Measurements from ENCODE around the gene FOXN4.

The FOXN4 gene

DNA sequence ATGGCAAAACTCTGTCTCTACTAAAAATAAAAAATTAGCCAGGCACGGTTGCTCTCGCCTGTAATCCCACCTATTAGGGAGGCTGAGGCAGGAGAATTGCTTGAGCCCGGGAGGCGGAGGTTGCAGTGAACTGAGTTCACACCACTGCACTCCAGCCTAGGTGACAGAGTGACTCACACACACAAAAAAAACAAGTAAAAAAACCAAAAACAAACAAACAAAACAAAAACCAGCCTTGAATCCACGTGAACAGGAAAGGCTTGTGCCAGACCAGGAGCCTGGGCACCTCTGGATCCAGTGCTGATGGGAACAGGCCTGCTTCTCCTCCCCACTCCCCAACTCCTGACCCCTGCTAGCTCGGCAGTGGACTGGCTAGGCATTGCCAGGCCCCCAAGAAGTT, 3.5 kb downstream of the FOXN4 start:
- peaks cover 44 to 48% of the 10 kb centered on the region in 2 donors for H3K27me3 ChIP-seq (ENCODE audit: control insufficient read depth in 1 of 2, insufficient read depth in 2 of 2, low read length in 2 of 2)
- no peak overlapping the region for H3K27ac ChIP-seq (ENCODE audit: low read depth, low read length)
- H3K9me3 ChIP-seq (ENCODE audit: control insufficient read depth in 1 of 2, low read length in 2 of 2): no peaks in the 10 kb centered on the region
- no peaks in the 10 kb centered on the region for H3K36me3 ChIP-seq (ENCODE audit: control insufficient read depth in 1 of 2, insufficient read depth in 2 of 2, low read length in 2 of 2)
- no peak overlapping the region for H3K4me3 ChIP-seq (ENCODE audit: low read depth in 1 of 2, low read length in 2 of 2)
- H3K9ac ChIP-seq (ENCODE audit: low read depth in 1 of 2, low read length in 2 of 2): no peak overlapping the region
- H3K4me1 ChIP-seq (ENCODE audit: control insufficient read depth in 1 of 2, insufficient read depth in 2 of 2, low read length in 2 of 2): peaks cover 4 to 6% of the 10 kb centered on the region in 2 donors

DNA sequence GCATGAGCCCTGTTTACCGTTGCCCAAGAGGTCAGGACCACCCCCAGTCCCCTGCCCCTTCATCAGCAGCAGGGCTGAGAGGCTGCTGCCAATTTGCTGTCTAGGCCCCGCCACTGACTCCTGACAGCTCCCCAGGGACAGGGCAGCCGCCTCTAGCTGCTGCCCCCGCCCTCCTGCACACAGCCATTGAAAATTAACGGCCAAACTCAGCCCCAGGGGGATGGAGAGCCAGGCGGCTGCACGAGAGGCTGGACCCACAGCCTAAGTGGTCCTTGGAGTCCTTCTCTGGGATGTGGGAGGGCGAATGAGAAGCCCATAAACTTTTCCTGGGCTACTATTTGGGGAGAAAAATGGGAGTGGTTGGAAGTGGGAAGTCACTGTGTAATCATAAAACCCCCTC, 4.6 kb downstream of the FOXN4 start:
- Histone ChIP-seq H3K9ac (ENCODE audit: low read depth in 1 of 2, low read length in 2 of 2) (no peak overlapping the region), H3K27ac (ENCODE audit: low read depth, low read length) (no peak overlapping the region), H3K36me3 (ENCODE audit: control insufficient read depth in 1 of 2, insufficient read depth in 2 of 2, low read length in 2 of 2) (no peaks in the 10 kb centered on the region), H3K4me1 (ENCODE audit: control insufficient read depth in 1 of 2, insufficient read depth in 2 of 2, low read length in 2 of 2) (no peaks in the 10 kb centered on the region), H3K9me3 (ENCODE audit: control insufficient read depth in 1 of 2, low read length in 2 of 2) (no peaks in the 10 kb centered on the region), H3K4me3 (ENCODE audit: low read depth in 1 of 2, low read length in 2 of 2) (no peak overlapping the region), H3K27me3 (ENCODE audit: control insufficient read depth in 1 of 2, insufficient read depth in 2 of 2, low read length in 2 of 2) (peaks cover 38 to 42% of the 10 kb centered on the region in 2 donors)

DNA sequence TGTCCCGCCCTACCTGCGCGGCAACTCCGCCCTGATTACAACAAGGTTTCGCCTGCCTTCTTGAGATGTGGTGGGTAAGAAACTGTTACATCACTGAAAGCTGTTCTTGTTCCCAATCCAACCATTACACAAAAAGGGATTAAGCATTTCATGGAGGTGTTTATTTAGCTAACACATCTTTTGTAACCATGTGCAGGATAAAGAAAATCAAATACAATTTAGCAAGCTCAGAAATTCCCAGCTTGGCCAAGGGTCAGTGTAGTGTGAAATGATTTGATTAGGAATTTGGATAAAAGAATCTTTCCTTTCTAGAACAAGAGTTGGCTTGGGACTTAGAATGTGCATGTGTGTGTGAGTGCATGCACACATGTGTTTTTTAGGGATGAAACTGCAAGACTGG, 6.3 kb downstream of the FOXN4 start:
- peaks cover 26 to 28% of the 10 kb centered on the region in 2 donors for H3K27me3 ChIP-seq (ENCODE audit: control insufficient read depth in 1 of 2, insufficient read depth in 2 of 2, low read length in 2 of 2)
- no peak overlapping the region for H3K4me3 ChIP-seq (ENCODE audit: low read depth in 1 of 2, low read length in 2 of 2)
- H3K36me3 ChIP-seq (ENCODE audit: control insufficient read depth in 1 of 2, insufficient read depth in 2 of 2, low read length in 2 of 2): no peaks in the 10 kb centered on the region

DNA sequence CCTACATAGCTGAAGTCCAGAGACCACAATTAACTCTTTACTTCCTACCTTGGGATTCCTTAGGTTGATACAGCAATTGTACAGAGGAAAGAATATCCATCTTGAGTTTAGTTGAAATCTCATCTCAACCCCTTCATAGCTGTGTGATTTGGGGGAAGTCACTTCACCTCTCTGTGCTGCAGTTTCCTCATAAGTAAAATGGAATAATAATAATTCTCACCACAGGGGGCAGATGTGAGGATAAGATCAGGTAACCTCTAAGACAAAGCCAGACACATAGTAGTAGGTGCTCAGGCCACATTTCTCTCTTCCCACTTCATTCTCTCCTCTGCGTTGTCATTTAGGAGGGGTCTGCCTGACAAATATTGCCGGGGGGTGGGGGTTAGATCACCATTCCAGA, 6.7 kb downstream of the FOXN4 start:
- Histone ChIP-seq H3K9me3 (ENCODE audit: control insufficient read depth in 1 of 2, low read length in 2 of 2) (no peaks in the 10 kb centered on the region), H3K9ac (ENCODE audit: low read depth in 1 of 2, low read length in 2 of 2) (no peak overlapping the region), H3K36me3 (ENCODE audit: control insufficient read depth in 1 of 2, insufficient read depth in 2 of 2, low read length in 2 of 2) (no peaks in the 10 kb centered on the region), H3K4me1 (ENCODE audit: control insufficient read depth in 1 of 2, insufficient read depth in 2 of 2, low read length in 2 of 2) (no peaks in the 10 kb centered on the region), H3K27me3 (ENCODE audit: control insufficient read depth in 1 of 2, insufficient read depth in 2 of 2, low read length in 2 of 2) (peaks cover 22 to 24% of the 10 kb centered on the region in 2 donors), H3K27ac (ENCODE audit: low read depth, low read length) (no peak overlapping the region), H3K4me3 (ENCODE audit: low read depth in 1 of 2, low read length in 2 of 2) (no peak overlapping the region)

More for the DNA sequence above, 6.3 kb downstream of the FOXN4 start:
- H3K27ac ChIP-seq (ENCODE audit: low read depth, low read length): no peak overlapping the region
- H3K9ac ChIP-seq (ENCODE audit: low read depth in 1 of 2, low read length in 2 of 2): no peak overlapping the region
- H3K9me3 ChIP-seq (ENCODE audit: control insufficient read depth in 1 of 2, low read length in 2 of 2): no peaks in the 10 kb centered on the region
- H3K4me1 ChIP-seq (ENCODE audit: control insufficient read depth in 1 of 2, insufficient read depth in 2 of 2, low read length in 2 of 2): no peaks in the 10 kb centered on the region

DNA sequence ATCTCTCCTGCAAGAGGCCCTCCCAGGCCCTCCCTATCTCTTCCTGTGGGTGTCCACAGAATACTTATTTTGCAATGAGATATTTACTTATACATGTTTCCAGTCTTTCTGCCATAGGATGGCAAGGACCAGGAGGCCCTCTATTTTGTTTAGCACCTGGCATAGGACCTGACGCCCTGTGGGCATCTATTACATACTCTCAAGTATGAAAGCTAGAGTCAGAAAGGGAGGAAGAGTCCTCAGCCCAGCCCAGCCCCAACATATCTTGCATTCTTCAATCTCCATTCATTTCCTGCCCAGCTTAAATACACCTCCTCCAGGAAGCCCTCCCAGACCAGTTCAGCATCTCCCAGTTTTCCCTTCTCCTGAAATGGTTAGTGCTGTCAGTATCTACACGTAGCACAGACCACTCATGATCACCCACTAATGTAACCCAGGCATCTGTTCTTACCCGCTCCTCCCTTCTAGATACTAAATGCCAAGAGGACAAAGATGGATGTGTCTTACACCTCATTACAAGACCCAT, 7.4 kb downstream of the FOXN4 start:
- H3K4me3 ChIP-seq (ENCODE audit: low read depth in 1 of 2, low read length in 2 of 2): no peak overlapping the region
- peaks cover 16 to 18% of the 10 kb centered on the region in 2 donors for H3K27me3 ChIP-seq (ENCODE audit: control insufficient read depth in 1 of 2, insufficient read depth in 2 of 2, low read length in 2 of 2)
- H3K4me1 ChIP-seq (ENCODE audit: control insufficient read depth in 1 of 2, insufficient read depth in 2 of 2, low read length in 2 of 2): no peaks in the 10 kb centered on the region
- no peaks in the 10 kb centered on the region for H3K9me3 ChIP-seq (ENCODE audit: control insufficient read depth in 1 of 2, low read length in 2 of 2)
- no peak overlapping the region for H3K9ac ChIP-seq (ENCODE audit: low read depth in 1 of 2, low read length in 2 of 2)
- H3K27ac ChIP-seq (ENCODE audit: low read depth, low read length): no peak overlapping the region
- H3K36me3 ChIP-seq (ENCODE audit: control insufficient read depth in 1 of 2, insufficient read depth in 2 of 2, low read length in 2 of 2): no peaks in the 10 kb centered on the region

DNA sequence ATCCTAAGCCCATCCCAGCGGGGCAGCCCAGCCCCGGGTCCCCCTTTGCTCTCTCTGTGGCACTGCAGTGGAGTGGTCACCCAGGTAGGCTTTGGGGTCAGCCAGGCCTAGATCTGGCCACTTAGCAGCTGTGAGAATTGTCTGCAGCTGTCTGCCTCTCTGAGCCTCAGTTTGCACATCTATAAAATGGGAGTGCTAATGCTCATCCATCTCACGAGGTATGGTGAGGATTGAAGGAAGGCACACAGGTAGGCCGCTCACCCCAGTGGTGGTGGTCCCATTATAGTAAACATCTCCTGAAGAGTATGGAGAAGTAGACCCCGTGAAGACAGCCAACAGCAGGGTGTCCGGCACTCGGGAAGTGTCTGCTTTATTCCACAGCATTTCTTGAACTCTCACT, 9.2 kb downstream of the FOXN4 start:
- H3K36me3 ChIP-seq (ENCODE audit: control insufficient read depth in 1 of 2, insufficient read depth in 2 of 2, low read length in 2 of 2): no peaks in the 10 kb centered on the region

DNA sequence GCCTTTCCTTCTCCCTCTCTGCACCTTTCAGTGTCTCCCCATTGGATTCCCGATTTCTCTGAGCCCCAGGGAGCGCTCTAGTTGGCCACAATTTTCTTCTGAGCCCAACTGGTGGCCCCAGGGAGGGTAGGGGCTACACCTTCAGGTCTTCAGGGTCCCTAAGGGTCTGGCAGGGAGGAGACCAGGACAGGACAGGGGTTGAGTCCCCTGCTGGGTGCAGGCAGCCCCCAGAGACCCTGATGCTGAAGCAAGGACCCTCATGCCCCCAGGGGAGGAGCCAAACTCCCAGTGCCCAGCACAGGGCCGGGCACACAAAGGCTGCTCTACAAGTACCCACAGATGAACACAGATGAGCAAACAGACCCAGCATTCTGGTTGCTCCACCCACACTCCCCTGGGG, 12.7 kb downstream of the FOXN4 start:
- H3K27ac ChIP-seq (ENCODE audit: low read depth, low read length): no peak overlapping the region
- no peaks in the 10 kb centered on the region for H3K9me3 ChIP-seq (ENCODE audit: control insufficient read depth in 1 of 2, low read length in 2 of 2)
- no peak overlapping the region for H3K4me3 ChIP-seq (ENCODE audit: low read depth in 1 of 2, low read length in 2 of 2)
- peaks cover 0 to 9% of the 10 kb centered on the region in 2 donors for H3K27me3 ChIP-seq (ENCODE audit: control insufficient read depth in 1 of 2, insufficient read depth in 2 of 2, low read length in 2 of 2)
- H3K36me3 ChIP-seq (ENCODE audit: control insufficient read depth in 1 of 2, insufficient read depth in 2 of 2, low read length in 2 of 2): no peaks in the 10 kb centered on the region
- H3K4me1 ChIP-seq (ENCODE audit: control insufficient read depth in 1 of 2, insufficient read depth in 2 of 2, low read length in 2 of 2): peaks cover 0 to 5% of the 10 kb centered on the region in 2 donors
- no peak overlapping the region for H3K9ac ChIP-seq (ENCODE audit: low read depth in 1 of 2, low read length in 2 of 2)

More for the DNA sequence above, 9.2 kb downstream of the FOXN4 start:
- H3K9ac ChIP-seq (ENCODE audit: low read depth in 1 of 2, low read length in 2 of 2): no peak overlapping the region
- H3K4me3 ChIP-seq (ENCODE audit: low read depth in 1 of 2, low read length in 2 of 2): no peak overlapping the region
- H3K9me3 ChIP-seq (ENCODE audit: control insufficient read depth in 1 of 2, low read length in 2 of 2): no peaks in the 10 kb centered on the region
- no peaks in the 10 kb centered on the region for H3K4me1 ChIP-seq (ENCODE audit: control insufficient read depth in 1 of 2, insufficient read depth in 2 of 2, low read length in 2 of 2)
- H3K27ac ChIP-seq (ENCODE audit: low read depth, low read length): no peak overlapping the region
- peaks cover 5 to 7% of the 10 kb centered on the region in 2 donors for H3K27me3 ChIP-seq (ENCODE audit: control insufficient read depth in 1 of 2, insufficient read depth in 2 of 2, low read length in 2 of 2)

DNA sequence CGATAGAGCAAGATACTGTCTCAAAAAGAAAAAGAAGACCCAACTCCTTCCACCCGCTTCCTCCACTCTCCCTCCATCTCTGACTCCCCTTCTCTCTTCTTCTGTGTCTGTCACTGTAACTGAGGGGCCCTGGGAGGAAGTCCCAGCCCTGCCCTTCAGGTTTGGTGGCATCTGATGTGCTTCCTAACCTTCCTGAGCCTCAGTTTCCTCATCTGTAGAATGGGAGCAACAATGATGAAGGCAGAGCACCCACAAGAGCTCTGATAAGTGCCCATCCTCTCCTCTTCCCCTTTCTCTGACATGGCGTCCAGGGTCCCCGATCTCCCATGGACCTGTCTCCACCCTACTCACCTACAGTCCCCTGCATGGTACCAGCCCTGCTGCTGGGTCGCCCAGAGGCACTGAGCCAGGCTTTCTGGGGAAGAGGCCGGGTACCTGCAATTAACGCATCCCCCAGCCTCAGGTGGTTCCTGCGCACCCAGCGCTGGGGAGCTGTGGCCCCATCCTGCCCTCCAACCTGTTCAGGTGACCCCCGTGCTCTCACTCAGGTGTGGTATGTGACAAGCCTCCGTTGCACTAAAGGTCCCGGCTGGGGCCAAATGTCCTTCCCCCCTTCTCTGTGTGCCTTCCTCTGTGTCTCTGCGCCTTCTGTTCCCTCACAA, 13.2 kb downstream of the FOXN4 start:
- no peak overlapping the region for H3K9ac ChIP-seq (ENCODE audit: low read depth in 1 of 2, low read length in 2 of 2)
- H3K36me3 ChIP-seq (ENCODE audit: control insufficient read depth in 1 of 2, insufficient read depth in 2 of 2, low read length in 2 of 2): no peaks in the 10 kb centered on the region
- H3K27me3 ChIP-seq (ENCODE audit: control insufficient read depth in 1 of 2, insufficient read depth in 2 of 2, low read length in 2 of 2): peaks cover under 1 to 9% of the 10 kb centered on the region in 2 donors
- H3K27ac ChIP-seq (ENCODE audit: low read depth, low read length): no peak overlapping the region
- no peak overlapping the region for H3K4me3 ChIP-seq (ENCODE audit: low read depth in 1 of 2, low read length in 2 of 2)
- no peaks in the 10 kb centered on the region for H3K9me3 ChIP-seq (ENCODE audit: control insufficient read depth in 1 of 2, low read length in 2 of 2)
- peaks cover 0 to 10% of the 10 kb centered on the region in 2 donors for H3K4me1 ChIP-seq (ENCODE audit: control insufficient read depth in 1 of 2, insufficient read depth in 2 of 2, low read length in 2 of 2)

DNA sequence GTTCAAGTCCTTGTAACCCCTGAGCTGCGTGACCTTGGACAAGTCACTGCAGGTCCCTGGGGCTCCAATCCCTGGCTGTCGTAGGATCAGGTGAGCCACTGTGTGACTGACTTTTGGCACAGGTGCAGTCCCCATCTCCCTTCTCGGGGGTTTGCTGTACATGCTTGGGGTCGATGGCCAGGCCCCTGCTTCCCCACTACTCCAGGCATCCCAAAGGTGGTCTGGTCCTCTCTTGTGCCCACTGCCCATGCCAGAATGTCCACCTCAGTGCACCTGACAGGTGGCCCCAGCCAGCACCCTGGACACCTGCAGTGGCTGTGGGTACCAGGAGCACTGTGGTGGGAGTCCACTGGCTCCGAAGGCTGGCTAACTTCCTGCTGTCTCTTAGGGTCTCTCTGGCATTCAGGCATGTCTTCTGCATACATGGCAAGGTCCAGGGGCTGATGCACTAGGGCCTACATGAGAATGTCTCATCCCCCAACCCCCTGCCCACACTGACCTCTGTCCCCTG, 14.7 kb downstream of the FOXN4 start:
- H3K36me3 ChIP-seq (ENCODE audit: control insufficient read depth in 1 of 2, insufficient read depth in 2 of 2, low read length in 2 of 2): no peaks in the 10 kb centered on the region
- no peak overlapping the region for H3K9ac ChIP-seq (ENCODE audit: low read depth in 1 of 2, low read length in 2 of 2)
- peaks cover 3 to 13% of the 10 kb centered on the region in 2 donors for H3K27me3 ChIP-seq (ENCODE audit: control insufficient read depth in 1 of 2, insufficient read depth in 2 of 2, low read length in 2 of 2)
- H3K4me3 ChIP-seq (ENCODE audit: low read depth in 1 of 2, low read length in 2 of 2): no peak overlapping the region
- H3K27ac ChIP-seq (ENCODE audit: low read depth, low read length): no peak overlapping the region
- H3K4me1 ChIP-seq (ENCODE audit: control insufficient read depth in 1 of 2, insufficient read depth in 2 of 2, low read length in 2 of 2): peaks cover 0 to 10% of the 10 kb centered on the region in 2 donors
- H3K9me3 ChIP-seq (ENCODE audit: control insufficient read depth in 1 of 2, low read length in 2 of 2): no peaks in the 10 kb centered on the region

DNA sequence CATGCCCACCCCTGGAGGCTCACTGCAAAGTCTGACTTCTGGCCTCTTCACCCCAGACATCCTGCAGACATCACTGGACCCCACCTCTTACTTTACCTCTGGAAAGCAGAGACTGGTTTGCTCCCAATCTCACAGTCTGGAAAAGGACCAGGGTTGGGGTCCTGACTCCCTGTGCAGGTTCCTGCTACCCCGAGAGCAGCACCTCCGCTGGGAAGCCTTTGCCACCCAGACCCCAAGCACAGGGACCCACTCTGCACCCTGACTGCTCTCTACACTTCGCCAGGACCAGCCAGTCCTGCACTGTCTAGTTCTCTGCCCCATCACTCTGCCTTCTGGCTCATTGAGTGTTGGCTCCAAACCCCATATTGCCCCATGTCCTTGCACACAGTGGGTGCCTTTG, 16.0 kb downstream of the FOXN4 start:
- Histone ChIP-seq H3K9ac (ENCODE audit: low read depth in 1 of 2, low read length in 2 of 2) (no peak overlapping the region), H3K4me1 (ENCODE audit: control insufficient read depth in 1 of 2, insufficient read depth in 2 of 2, low read length in 2 of 2) (peaks cover 0 to 10% of the 10 kb centered on the region in 2 donors), H3K4me3 (ENCODE audit: low read depth in 1 of 2, low read length in 2 of 2) (no peak overlapping the region), H3K36me3 (ENCODE audit: control insufficient read depth in 1 of 2, insufficient read depth in 2 of 2, low read length in 2 of 2) (no peaks in the 10 kb centered on the region), H3K27ac (ENCODE audit: low read depth, low read length) (no peak overlapping the region), H3K9me3 (ENCODE audit: control insufficient read depth in 1 of 2, low read length in 2 of 2) (no peaks in the 10 kb centered on the region), H3K27me3 (ENCODE audit: control insufficient read depth in 1 of 2, insufficient read depth in 2 of 2, low read length in 2 of 2) (peaks cover 3 to 13% of the 10 kb centered on the region in 2 donors)
